Gastrocnemius medialis (tissue), 4 donors: ENCODE data around the gene GNA15.

Experiments used
- CTCF ChIP-seq, 5 experiments: fragments of 450-650 bp in 3 of 5; fragments of 200-600 bp in 2 of 5; sonication (generic) in 2 of 5; IDR thresholded peaks in 4 of 5; conservative IDR thresholded peaks in 1 of 5; 1 replicate in 4 of 5; 2 replicates in 1 of 5; pipeline ENCODE4 v1.5.1; 2016 to 2019; ENCODE audit warnings: antibody characterized with exemption in 5 of 5, mild to moderate bottlenecking in 3 of 5, moderate library complexity in 3 of 5
- POLR2A ChIP-seq, 2 donors: fragments of 450-650 bp; IDR thresholded peaks; one replicate each; pipeline ENCODE4 v1.6.1; 2017; ENCODE audit warnings: antibody characterized with exemption in 2 of 2, mild to moderate bottlenecking in 2 of 2, moderate library complexity in 2 of 2

DNA sequence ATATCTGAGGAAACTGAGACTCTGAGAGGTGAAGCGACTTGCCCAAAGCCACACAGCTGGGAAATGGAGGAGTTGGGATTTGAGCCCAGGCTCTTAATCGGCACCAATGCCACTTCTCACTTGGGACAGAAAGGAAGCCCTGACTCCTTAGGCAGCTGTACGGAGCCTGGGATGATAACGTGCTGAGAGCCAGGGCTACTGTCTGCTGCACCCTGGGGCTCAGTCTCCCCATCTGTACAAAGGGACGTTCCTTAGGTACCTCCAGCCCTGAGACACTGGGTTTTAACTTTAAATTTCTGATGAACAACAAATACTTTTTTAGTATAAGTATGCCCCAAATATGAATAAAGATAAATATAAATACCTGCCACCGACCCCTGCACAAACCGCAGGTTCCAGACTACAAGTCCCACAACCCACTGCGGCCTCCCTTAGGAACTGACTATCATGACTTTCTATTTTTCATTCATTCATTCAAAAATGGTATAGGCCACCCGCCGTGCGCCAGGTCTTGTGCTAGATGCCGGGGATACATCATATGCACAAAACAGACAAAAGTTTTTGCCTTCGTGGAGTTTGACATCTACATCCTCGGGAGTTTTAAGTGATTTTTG, 49.1 kb downstream of the GNA15 start:
- no peak for TF ChIP-seq CTCF (IDR thresholded peaks at IDR 0.05 in 4 of 5, conservative IDR thresholded peaks at IDR 0.05 in 1 of 5)
- no peak for TF ChIP-seq POLR2A (IDR thresholded peaks at IDR 0.05)
